HCT116 (cell line): ENCODE results near the gene OR2S2.

Source experiments
- CBX3 ChIP-seq: IDR thresholded peaks from 2 replicates; pipeline ENCODE4 v1.6.1; 2012; ENCODE audit warnings: low read depth
- CTCF ChIP-seq, 3 experiments: fragments of 200-600 bp in 1 of 3; sonication (generic) in 1 of 3; IDR thresholded peaks in 2 of 3; conservative IDR thresholded peaks in 1 of 3; 2 replicates each; pipeline ENCODE4 v1.5.1; 2012 to 2017; ENCODE audit warnings: low read depth in 2 of 3, low read length in 2 of 3, antibody characterized with exemption in 1 of 3, borderline replicate concordance in 1 of 3, control low read depth in 1 of 3, mild to moderate bottlenecking in 1 of 3, mixed read lengths in 1 of 3, mixed run types in 1 of 3, moderate library complexity in 1 of 3; ENCODE audit not compliant: insufficient read depth in 1 of 3
- EZH2 ChIP-seq: fragments of 200-600 bp; sonication (generic); IDR thresholded peaks from 2 replicates; pipeline ENCODE4 v1.6.1; 2017; ENCODE audit warnings: antibody characterized with exemption, mixed run types
- EZH2phosphoT487 ChIP-seq: fragments of 200-600 bp; IDR thresholded peaks from 2 replicates; pipeline ENCODE4 v1.6.1; 2018; ENCODE audit warnings: antibody characterized with exemption, borderline replicate concordance
- JUND ChIP-seq: IDR thresholded peaks from 2 replicates; pipeline ENCODE4 v1.6.1; 2012
- POLR2A ChIP-seq: IDR thresholded peaks from 2 replicates; pipeline ENCODE4 v1.7.0; 2011; ENCODE audit warnings: borderline replicate concordance; ENCODE audit not compliant: insufficient read depth, insufficient read length; ENCODE audit errors: extremely low read depth
- POLR2AphosphoS5 ChIP-seq: IDR thresholded peaks from 2 replicates; pipeline ENCODE4 v1.6.1; 2011; ENCODE audit warnings: mild to moderate bottlenecking, low read depth, low read length, moderate library complexity
- YY1 ChIP-seq: IDR thresholded peaks from 2 replicates; pipeline ENCODE4 v1.6.1; 2011; ENCODE audit warnings: low read length, low read depth, moderate library complexity, mild to moderate bottlenecking; ENCODE audit not compliant: insufficient replicate concordance; ENCODE audit errors: extremely low read depth

- 0 out of 6 replicates have a peak, but pooled peaks of 1 of the 3 experiments have one; percentile 13 for TF ChIP-seq CTCF (IDR thresholded peaks at IDR 0.05 in 2 of 3, conservative IDR thresholded peaks at IDR 0.05 in 1 of 3; ENCODE audit: borderline replicate concordance in 1 of 3, insufficient read depth in 1 of 3, low read depth in 2 of 3, low read length in 2 of 3)
- TF ChIP-seq EZH2phosphoT487: no peak
- TF ChIP-seq EZH2: no peak
- TF ChIP-seq CBX3: no peak
- no peak for TF ChIP-seq POLR2AphosphoS5
- no peak for TF ChIP-seq POLR2A
- TF ChIP-seq JUND: no peak
- TF ChIP-seq YY1: no peak
These were observed 9.0 kb downstream of the OR2S2 start for GRCh38 chr9:35948901-35949318.
